GM12892 (cell line): Measurements from ENCODE around the gene OGFOD3.

Source experiments
- POLR2A ChIP-seq: IDR thresholded peaks from 2 replicates; pipeline ENCODE4 v1.6.1; 2011; ENCODE audit warnings: low read depth, low read length, control low read depth
- POLR2AphosphoS5 ChIP-seq: IDR thresholded peaks from 2 replicates; pipeline ENCODE4 v1.6.1; 2011; ENCODE audit warnings: low read depth, low read length, control low read depth
- TAF1 ChIP-seq: IDR thresholded peaks from 2 replicates; pipeline ENCODE4 v1.6.1; 2011; ENCODE audit warnings: low read depth, mild to moderate bottlenecking, control low read depth, low read length, borderline replicate concordance

- TF ChIP-seq POLR2A (no peak), POLR2AphosphoS5 (no peak), TAF1 (no peak)
These were observed 8.2 kb downstream of the OGFOD3 start for GRCh38 chr17:82410014-82410716.
